ENCODE results near the gene ZDHHC13.

DNA sequence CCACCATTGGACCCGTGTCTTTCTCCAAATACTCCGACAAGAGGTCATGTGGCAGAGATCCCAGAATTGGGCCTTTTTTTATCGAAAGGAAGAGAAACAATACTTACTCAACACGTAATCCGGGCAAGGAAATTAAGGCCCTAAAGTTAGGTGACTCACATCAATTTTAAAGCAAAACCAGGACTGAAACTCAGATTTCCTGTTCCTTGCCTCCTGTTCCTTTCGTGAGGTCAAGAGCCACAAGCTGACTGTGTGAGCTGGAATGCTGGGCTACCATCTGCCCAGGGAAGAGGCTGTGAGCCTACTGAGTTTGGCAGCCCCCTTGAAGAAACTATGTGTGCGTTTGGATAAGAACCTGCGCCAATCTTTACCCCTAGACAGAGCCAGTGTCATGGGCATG is 29.3 kb upstream of the ZDHHC13 start:
- no peak for TF ChIP-seq CTCF (IDR thresholded peaks at IDR 0.05)
- no peak for TF ChIP-seq ZFX (IDR thresholded peaks at IDR 0.05; ENCODE audit: borderline replicate concordance)
